Measurements from ENCODE around the gene CHGA. TPM values are rescaled to one million over a fixed set of nuclear protein-coding genes. Genes with fewer than 3 reads are reported as not detected.

CHGA gene
- total and polyA plus RNA-seq, 12 donors = 0.14 TPM; not detected in 11

DNA sequence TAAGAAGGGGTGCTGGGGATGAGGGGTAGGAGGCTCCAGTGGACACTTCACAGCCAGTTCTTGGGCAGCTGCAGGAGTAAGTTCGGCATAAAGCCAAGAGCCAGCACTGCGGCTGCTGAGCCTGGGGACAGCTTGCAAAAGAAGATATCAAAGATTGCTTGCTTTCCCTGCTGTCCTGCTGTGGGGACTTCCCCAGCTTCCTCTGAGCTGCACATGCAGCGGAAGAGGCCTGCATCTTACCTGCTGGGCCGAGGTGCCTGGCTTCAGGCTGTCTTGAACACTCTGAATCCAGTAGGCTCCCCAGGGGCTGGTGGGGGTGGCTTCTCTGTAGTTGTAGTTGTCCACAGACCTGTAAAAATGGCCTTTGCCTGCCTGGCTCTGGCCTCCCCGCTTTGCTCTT, 1.3 kb downstream of the CHGA start:
- Histone ChIP-seq H3K27ac (no peak overlapping the region), H3K4me3 (no peak overlapping the region), H3K27me3 (peaks cover 0 to 63% (median 36%) of the 10 kb centered on the region in 7 donors), H3K4me1 (peaks cover 0 to 5% (median 0%) of the 10 kb centered on the region in 9 donors), H3K9me3 (peaks cover 0 to 3% (median 0%) of the 10 kb centered on the region in 11 donors), H3K36me3 (no peaks in the 10 kb centered on the region)
- DNase-seq (no peak), ATAC-seq (no peak)
- TF ChIP-seq, protein P1, sequence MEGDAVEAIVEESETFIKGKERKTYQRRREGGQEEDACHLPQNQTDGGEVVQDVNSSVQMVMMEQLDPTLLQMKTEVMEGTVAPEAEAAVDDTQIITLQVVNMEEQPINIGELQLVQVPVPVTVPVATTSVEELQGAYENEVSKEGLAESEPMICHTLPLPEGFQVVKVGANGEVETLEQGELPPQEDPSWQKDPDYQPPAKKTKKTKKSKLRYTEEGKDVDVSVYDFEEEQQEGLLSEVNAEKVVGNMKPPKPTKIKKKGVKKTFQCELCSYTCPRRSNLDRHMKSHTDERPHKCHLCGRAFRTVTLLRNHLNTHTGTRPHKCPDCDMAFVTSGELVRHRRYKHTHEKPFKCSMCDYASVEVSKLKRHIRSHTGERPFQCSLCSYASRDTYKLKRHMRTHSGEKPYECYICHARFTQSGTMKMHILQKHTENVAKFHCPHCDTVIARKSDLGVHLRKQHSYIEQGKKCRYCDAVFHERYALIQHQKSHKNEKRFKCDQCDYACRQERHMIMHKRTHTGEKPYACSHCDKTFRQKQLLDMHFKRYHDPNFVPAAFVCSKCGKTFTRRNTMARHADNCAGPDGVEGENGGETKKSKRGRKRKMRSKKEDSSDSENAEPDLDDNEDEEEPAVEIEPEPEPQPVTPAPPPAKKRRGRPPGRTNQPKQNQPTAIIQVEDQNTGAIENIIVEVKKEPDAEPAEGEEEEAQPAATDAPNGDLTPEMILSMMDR (IDR thresholded peaks at IDR 0.05) = no peak
- intact Hi-C loops (cut with DNase I) = no loop called here
- WGBS, 2 donors = 40 to 42% methylated on average over 5 of the region's 5 CpGs

DNA sequence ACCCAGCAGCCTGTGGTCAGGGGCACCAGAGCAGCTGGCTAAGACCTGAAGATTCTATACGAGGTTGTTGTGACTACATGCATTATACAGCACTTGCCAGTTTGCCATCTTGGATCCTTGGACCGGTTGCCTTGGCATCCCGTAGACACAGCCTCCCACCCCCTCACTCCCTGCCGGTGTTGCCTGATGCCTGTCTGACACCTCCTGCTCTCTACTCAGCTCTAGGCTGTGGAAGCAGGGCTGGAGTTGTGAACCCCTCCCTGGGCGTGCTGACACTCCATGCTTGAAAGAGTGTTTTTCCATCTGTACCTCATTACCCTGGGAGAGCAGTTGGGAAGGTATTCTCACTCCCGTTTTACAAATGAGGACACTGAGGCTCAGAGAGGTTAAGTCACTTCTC, 2.5 kb downstream of the CHGA start:
- Histone ChIP-seq H3K9me3 (peaks cover 0 to 3% (median 0%) of the 10 kb centered on the region in 11 donors), H3K27me3 (peaks cover 0 to 53% (median 35%) of the 10 kb centered on the region in 7 donors), H3K4me3 (no peak overlapping the region), H3K36me3 (no peaks in the 10 kb centered on the region), H3K27ac (no peak overlapping the region), H3K4me1 (peaks cover 0 to 5% (median 0%) of the 10 kb centered on the region in 9 donors)
- 46 to 51% methylated on average over 6 of the region's 6 CpGs for WGBS, 2 donors
- DNase-seq (no peak), ATAC-seq (no peak)
- intact Hi-C loops (cut with DNase I) = no loop called here
- TF ChIP-seq, protein P1 (IDR thresholded peaks at IDR 0.05) = no peak

DNA sequence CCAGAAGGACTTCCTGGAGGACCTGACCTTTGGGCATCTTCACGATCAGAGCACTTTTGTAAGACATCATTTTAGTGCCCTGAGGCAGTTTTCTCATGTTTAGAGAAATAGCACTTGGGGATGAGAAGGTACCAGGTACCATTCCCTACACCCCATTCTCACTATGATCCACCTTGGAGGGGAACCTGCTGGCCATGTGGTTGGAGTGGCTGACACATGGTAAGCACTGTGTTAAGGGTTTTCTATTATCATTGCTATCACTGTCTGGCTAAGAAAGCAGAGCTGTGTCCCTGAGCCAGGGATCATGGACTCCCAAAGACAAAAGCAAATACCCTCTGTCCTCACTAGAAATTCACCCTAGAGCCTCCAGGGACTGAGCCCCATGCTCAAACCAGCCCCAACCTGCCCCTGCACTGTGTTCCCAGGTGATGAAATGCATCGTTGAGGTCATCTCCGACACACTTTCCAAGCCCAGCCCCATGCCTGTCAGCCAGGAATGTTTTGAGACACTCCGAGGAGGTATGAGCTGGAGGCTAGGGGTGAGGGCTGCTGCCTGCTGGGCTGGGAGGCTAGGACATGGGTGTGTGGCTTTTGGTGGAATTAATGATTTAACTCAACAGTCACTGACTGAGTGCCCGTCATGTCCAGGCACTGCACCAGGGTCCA, 3.4 kb downstream of the CHGA start:
- ATAC-seq = no peak

DNA sequence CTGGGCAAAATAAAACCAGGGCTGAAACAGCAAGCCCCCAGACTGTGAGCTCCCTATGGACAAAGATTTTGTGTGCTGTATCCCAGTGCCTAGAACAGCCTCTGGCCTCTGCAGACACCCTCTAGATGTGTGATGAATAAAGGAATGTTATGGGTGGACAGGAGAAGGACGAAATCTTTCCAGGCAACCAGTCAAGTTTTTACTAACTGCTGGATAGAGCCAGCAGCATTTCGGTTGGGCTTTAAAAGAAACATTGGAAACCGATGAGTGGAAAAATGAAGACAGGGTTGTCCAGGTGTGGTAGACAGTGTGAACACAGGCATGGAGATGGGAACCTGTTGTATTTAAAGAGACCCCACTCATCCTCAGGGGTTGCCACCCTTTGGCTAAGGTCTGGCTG, 4.0 kb downstream of the CHGA start:
- Histone ChIP-seq H3K36me3 (no peaks in the 10 kb centered on the region), H3K27me3 (peaks cover 0 to 45% (median 28%) of the 10 kb centered on the region in 7 donors), H3K27ac (no peak overlapping the region), H3K4me1 (peaks cover 0 to 5% (median 0%) of the 10 kb centered on the region in 9 donors), H3K4me3 (no peak overlapping the region), H3K9me3 (peaks cover 0 to 3% (median 0%) of the 10 kb centered on the region in 11 donors)
- TF ChIP-seq, protein P1 (IDR thresholded peaks at IDR 0.05) = no peak
- intact Hi-C loops (cut with DNase I) = no loop called here
- DNase-seq = no peak
- no peak for ATAC-seq
- 65 to 71% methylated on average over 3 of the region's 3 CpGs for WGBS, 2 donors

More for the DNA sequence above, 3.4 kb downstream of the CHGA start:
- H3K36me3 ChIP-seq = no peaks in the 10 kb centered on the region
- WGBS, 2 donors = 59 to 65% methylated on average over 5 of the region's 5 CpGs
- TF ChIP-seq, protein P1 (IDR thresholded peaks at IDR 0.05) = no peak
- H3K4me3 ChIP-seq = no peak overlapping the region
- DNase-seq = no peak
- peaks cover 0 to 3% (median 0%) of the 10 kb centered on the region in 11 donors for H3K9me3 ChIP-seq
- H3K4me1 ChIP-seq = peaks cover 0 to 5% (median 0%) of the 10 kb centered on the region in 9 donors
- intact Hi-C loops (cut with DNase I) = no loop called here
- H3K27me3 ChIP-seq = peaks cover 0 to 50% (median 33%) of the 10 kb centered on the region in 7 donors
- no peak overlapping the region for H3K27ac ChIP-seq

All from heart right ventricle (tissue), 16 donors.